HepG2 (cell line): Measurements from ENCODE around the gene CREB3. TPM values are rescaled to one million over a fixed set of nuclear protein-coding genes. Genes with fewer than 3 reads are reported as not detected.

Experiments
- ATAC-seq: fragments of 200-7000 bp; cut with Tn5 transposase; 3 replicates; pipeline ENCODE4 v1.9.1; 2020; ENCODE audit warnings: mild to moderate bottlenecking, moderate library complexity
- BruUV-seq: library from RNA; stranded (reverse); fragments of 400-500 nt; replicated peaks from 2 replicates; lab custom pipeline; 2021; lab: Mats Ljungman, UMichigan
- CTCF ChIA-PET: fragments of 300-600 bp; formaldehyde crosslinking; extraction: SDS; loops from one replicate; lab custom pipeline; 2021; ENCODE audit warnings: low total read pairs, inconsistent platforms, low intra/inter-chr PET ratio; lab: Yijun Ruan, JAX
- POLR2A ChIA-PET: fragments of 350-600 bp; sonication (Branson Sonifier 250); formaldehyde crosslinking; loops from one replicate; lab custom pipeline; 2020; ENCODE audit warnings: antibody characterized with exemption, inconsistent platforms; lab: Yijun Ruan, JAX
- DNase-seq: peaks from one replicate; pipeline ENCODE4 v3.0.0-alpha.2; 2015; ENCODE audit warnings: low spot score
- FAIRE-seq: peaks from 3 replicates; lab custom pipeline; 2011; peaks lifted over from hg19 to GRCh38; lab: Jason Lieb, UNC
- H2AFZ ChIP-seq: one replicate; pipeline ENCODE4 v1.6.1; 2011; ENCODE audit warnings: low read length, inconsistent platforms
- H3K27ac ChIP-seq: fragments of 300-600 bp; 3 replicates; pipeline ENCODE4 v1.8.0; 2011; ENCODE audit warnings: mixed run types, mild to moderate bottlenecking, mixed read lengths, low read length, inconsistent platforms; ENCODE audit not compliant: insufficient read depth; ENCODE audit errors: extremely low read length
- H3K27me3 ChIP-seq, 2 experiments: fragments of 200-600 bp in 1 of 2; 2 replicates in 1 of 2; 3 replicates in 1 of 2; pipeline versions ENCODE4 v1.6.0 to v1.8.0; 2011; ENCODE audit warnings: low read length in 2 of 2, mild to moderate bottlenecking in 2 of 2, moderate library complexity in 2 of 2, inconsistent platforms in 1 of 2; ENCODE audit not compliant: insufficient read depth in 2 of 2, control insufficient read depth in 1 of 2
- H3K36me3 ChIP-seq, 2 experiments: fragments of 200-600 bp in 1 of 2; replicated peaks in 1 of 2; 2 replicates in 1 of 2; 3 replicates in 1 of 2; pipeline versions ENCODE4 v1.5.1 to v1.8.0; 2011; ENCODE audit warnings: low read length in 2 of 2, inconsistent platforms in 1 of 2; ENCODE audit not compliant: insufficient read depth in 2 of 2, control insufficient read depth in 1 of 2
- H3K4me1 ChIP-seq: 2 replicates; pipeline ENCODE4 v1.5.1; 2012; ENCODE audit warnings: low read length, inconsistent platforms; ENCODE audit not compliant: insufficient read depth
- H3K4me2 ChIP-seq: 2 replicates; pipeline ENCODE4 v1.6.0; 2011; ENCODE audit warnings: low read depth, low read length, inconsistent platforms
- H3K4me3 ChIP-seq, 3 experiments: fragments of 200-600 bp in 1 of 3; sonication (generic), shearing (Covaris generic) in 1 of 3; replicated peaks in 1 of 3; 2 replicates each; pipeline ENCODE4 v1.5.1; 2011 to 2016; ENCODE audit warnings: low read length in 3 of 3, inconsistent platforms in 2 of 3, low read depth in 2 of 3, mild to moderate bottlenecking in 2 of 3, control low read depth in 1 of 3, mixed read lengths in 1 of 3; ENCODE audit not compliant: insufficient read depth in 1 of 3
- H3K79me2 ChIP-seq: one replicate; pipeline ENCODE4 v1.6.1; 2011; ENCODE audit warnings: low read length, inconsistent platforms; ENCODE audit not compliant: insufficient read depth
- H3K9ac ChIP-seq: 2 replicates; pipeline ENCODE4 v1.6.0; 2011; ENCODE audit warnings: mild to moderate bottlenecking, low read depth, low read length, inconsistent platforms; ENCODE audit not compliant: insufficient read depth
- H3K9me3 ChIP-seq: 2 replicates; pipeline ENCODE4 v1.5.1; 2012; ENCODE audit warnings: mild to moderate bottlenecking, low read length
- H4K20me1 ChIP-seq: 2 replicates; pipeline ENCODE4 v1.6.0; 2011; ENCODE audit warnings: inconsistent platforms, mild to moderate bottlenecking, low read length, moderate library complexity; ENCODE audit not compliant: insufficient read depth
- FOXC1 ChIP-seq: sonication (generic); formaldehyde crosslinking; IDR thresholded peaks from 2 replicates; pipeline ENCODE4 v1.8.0; 2022; ENCODE audit warnings: mild to moderate bottlenecking, missing genetic modification reagents, borderline replicate concordance
- KDM1A ChIP-seq: IDR thresholded peaks from 2 replicates; pipeline ENCODE4 v1.6.1; 2016; ENCODE audit warnings: missing compliant biosample characterization
- MTF2 ChIP-seq: sonication (generic); formaldehyde crosslinking; IDR thresholded peaks from 2 replicates; pipeline ENCODE4 v1.5.0; 2020; ENCODE audit warnings: missing genetic modification reagents, borderline replicate concordance
- NFE2L2 ChIP-seq: fragments of 150-350 bp; IDR thresholded peaks from 2 replicates; pipeline ENCODE4 v1.6.1; 2014; ENCODE audit warnings: low read length
- RAD21 ChIP-seq: fragments of 450-650 bp; formaldehyde crosslinking; IDR thresholded peaks from 2 replicates; pipeline ENCODE4 v1.5.0; 2020; ENCODE audit warnings: mild to moderate bottlenecking
- RARA ChIP-seq: IDR thresholded peaks from 2 replicates; pipeline ENCODE4 v1.6.1; 2016; ENCODE audit warnings: missing genetic modification reagents, missing compliant biosample characterization
- RELA ChIP-seq: sonication (generic); formaldehyde crosslinking; IDR thresholded peaks from 2 replicates; pipeline ENCODE4 v1.4.0; 2020; ENCODE audit warnings: missing genetic modification reagents
- SAFB2 ChIP-seq: sonication (generic); formaldehyde crosslinking; IDR thresholded peaks from 2 replicates; pipeline ENCODE4 v1.5.1; 2020; ENCODE audit warnings: missing genetic modification reagents, low read depth, mild to moderate bottlenecking, borderline replicate concordance
- THAP11 ChIP-seq: IDR thresholded peaks from 2 replicates; pipeline ENCODE4 v1.6.1; 2016; ENCODE audit warnings: missing biosample characterization, missing genetic modification reagents
- ZKSCAN1 ChIP-seq: fragments of 150-350 bp; IDR thresholded peaks from 2 replicates; pipeline ENCODE4 v1.6.1; 2014; ENCODE audit warnings: low read length
- ZNF225 ChIP-seq: sonication (generic); formaldehyde crosslinking; IDR thresholded peaks from 2 replicates; pipeline ENCODE4 v1.4.0; 2020; ENCODE audit warnings: mild to moderate bottlenecking, missing genetic modification reagents
- ZNF274 ChIP-seq: sonication (generic); formaldehyde crosslinking; IDR thresholded peaks from 2 replicates; pipeline ENCODE4 v1.5.1; 2020; ENCODE audit warnings: mild to moderate bottlenecking, missing genetic modification reagents
- ZNF33B ChIP-seq: sonication (generic); formaldehyde crosslinking; IDR thresholded peaks from 2 replicates; pipeline ENCODE4 v1.5.1; 2020; ENCODE audit warnings: mild to moderate bottlenecking, missing genetic modification reagents
- ZNF44 ChIP-seq: sonication (generic); formaldehyde crosslinking; IDR thresholded peaks from 2 replicates; pipeline ENCODE4 v1.5.1; 2020; ENCODE audit warnings: mild to moderate bottlenecking, missing genetic modification reagents
- ZNF441 ChIP-seq: sonication (generic); formaldehyde crosslinking; IDR thresholded peaks from 2 replicates; pipeline ENCODE4 v1.7.0; 2021; ENCODE audit warnings: missing genetic modification reagents, borderline replicate concordance
- ZNF788 ChIP-seq: sonication (generic); formaldehyde crosslinking; IDR thresholded peaks from 2 replicates; pipeline ENCODE4 v1.5.0; 2020; ENCODE audit warnings: mild to moderate bottlenecking, missing genetic modification reagents, borderline replicate concordance
- ZZZ3 ChIP-seq: sonication (generic); formaldehyde crosslinking; IDR thresholded peaks from 2 replicates; pipeline ENCODE4 v1.4.0; 2020; ENCODE audit warnings: missing genetic modification reagents, mild to moderate bottlenecking, borderline replicate concordance
- WGBS: methylation state at CpG from one replicate; pipeline ENCODE4 v1.1.6; 2017; ENCODE audit warnings: low lambda C conversion rate; 5-methylcytosine and 5-hydroxymethylcytosine counted together
- in situ Hi-C: cut with HindIII; loops from 2 replicates; pipeline ENCODE4 v1.10.0; 2017; ENCODE audit warnings: low pct_unique_long_range_greater_than_20kb; ENCODE audit not compliant: extremely low pct_ligation_motif_present
- intact Hi-C: fragments of 100-400 bp; cut with micrococcal nuclease; formaldehyde crosslinking; loops from one replicate; pipeline ENCODE4 v1.10.0; 2022; ENCODE audit not compliant: unreplicated experiment
- polyA plus RNA-seq, 8 experiments: library from polyadenylated mRNA; depleted of rRNA in 3 of 8; stranded (reverse) in 7 of 8; unstranded in 1 of 8; fragments of >200 nt; fragmentation: Illumina TruSeq in 4 of 8; extraction: Trizol in 4 of 8; gene quantifications; 2 replicates each; pipeline versions ENCODE4 v1.2.1 to v1.2.3, GENCODE V29; 2011 to 2016; ENCODE audit warnings: low read depth in 4 of 8, missing spikeins in 1 of 8, mixed read lengths in 1 of 8; ENCODE audit not compliant: insufficient read depth in 1 of 8
- total RNA-seq, 5 experiments: library from RNA; depleted of rRNA; stranded (reverse); fragments of >200 nt; fragmentation: Illumina TruSeq; extraction: Trizol; gene quantifications; 2 replicates each; pipeline ENCODE4 v1.2.3, GENCODE V29; 2016; ENCODE audit warnings: low read depth in 1 of 5
- TF ChIP-seq, protein P1 (sequence below): sonication (generic); formaldehyde crosslinking; IDR thresholded peaks from 2 replicates; pipeline ENCODE4 v1.8.0; 2022; ENCODE audit warnings: mild to moderate bottlenecking, missing genetic modification reagents
- TF ChIP-seq, protein P2 (sequence below): sonication (generic); formaldehyde crosslinking; IDR thresholded peaks from 2 replicates; pipeline ENCODE4 v1.4.0; 2020; ENCODE audit warnings: missing genetic modification reagents, borderline replicate concordance

The CREB3 gene
- total and polyA plus RNA-seq, 2 of the 13 experiments (the other 11 are each of a cell fraction or from before 2014, with no cell fraction given), result 11.1 to 34.2 TPM

DNA sequence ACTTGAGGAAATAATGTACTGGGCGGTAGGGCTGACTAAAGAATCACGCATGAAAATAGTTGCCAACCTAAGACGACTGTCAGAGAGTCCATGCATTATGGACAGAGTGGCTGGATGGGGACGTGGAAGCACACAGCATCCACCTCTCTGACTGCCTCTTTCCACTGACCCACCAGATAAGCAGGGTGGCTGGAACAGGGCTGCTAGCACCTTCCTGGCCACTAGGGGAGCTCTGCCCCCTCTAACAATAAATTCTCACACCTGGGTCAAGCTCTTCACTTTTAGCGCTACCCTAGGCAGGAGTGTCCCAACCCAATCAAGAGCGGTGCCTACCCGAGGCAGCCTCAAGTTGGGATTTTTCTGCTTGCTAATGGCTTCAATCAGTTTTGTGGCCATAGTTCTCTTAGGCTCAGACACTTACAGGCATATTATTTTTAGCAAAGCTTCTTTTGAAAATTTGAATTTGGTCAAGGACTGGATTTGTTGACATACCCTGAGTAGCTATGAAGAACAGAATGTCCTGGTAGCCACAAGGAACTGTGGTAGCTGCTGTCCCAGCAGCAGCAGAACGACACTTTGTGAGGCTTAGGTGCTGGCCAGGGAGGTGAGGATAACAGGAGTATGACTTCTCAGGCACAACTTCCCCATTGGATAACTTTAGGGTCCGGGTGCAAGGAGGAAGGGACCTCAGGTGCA lies 35.8 kb upstream of the CREB3 start:
- Histone ChIP-seq H3K79me2 (no peaks in the 10 kb centered on the region), H3K9ac (no peak overlapping the region)
- intact Hi-C loops, result loop anchor here (2.0 to 10.0 kb wide), 2 partner anchors 36 to 52 kb away; no protein-coding TSS in a partner anchor
- 0 out of 2 replicates have a peak, but pooled peaks have one; percentile 51 for TF ChIP-seq FOXC1 (CRISPR knock-in tag)
- no peak for TF ChIP-seq NFE2L2
- TF ChIP-seq RARA (CRISPR knock-in tag), result no peak
- TF ChIP-seq ZNF33B, result no peak
- no peak for TF ChIP-seq RELA (CRISPR knock-in tag)
- no peak for TF ChIP-seq ZNF44 (CRISPR knock-in tag)
- no peak for TF ChIP-seq SAFB2 (CRISPR knock-in tag)
- 0 out of 2 replicates have a peak, but pooled peaks have one; percentile 29 for TF ChIP-seq ZNF274 (CRISPR knock-in tag)
- TF ChIP-seq THAP11 (CRISPR knock-in tag), result peak; percentile 62; the same call in 1 of the 2 replicates
- TF ChIP-seq KDM1A (CRISPR knock-in tag), result no peak
- TF ChIP-seq ZKSCAN1, result no peak
- TF ChIP-seq RAD21 (CRISPR knock-in tag), result peak; percentile 71
- TF ChIP-seq ZNF225 (CRISPR knock-in tag), result no peak
- TF ChIP-seq ZNF441, result no peak
- peak; percentile 22; the same call in 1 of the 2 replicates for TF ChIP-seq ZNF788 (CRISPR knock-in tag)
- TF ChIP-seq, protein P1, sequence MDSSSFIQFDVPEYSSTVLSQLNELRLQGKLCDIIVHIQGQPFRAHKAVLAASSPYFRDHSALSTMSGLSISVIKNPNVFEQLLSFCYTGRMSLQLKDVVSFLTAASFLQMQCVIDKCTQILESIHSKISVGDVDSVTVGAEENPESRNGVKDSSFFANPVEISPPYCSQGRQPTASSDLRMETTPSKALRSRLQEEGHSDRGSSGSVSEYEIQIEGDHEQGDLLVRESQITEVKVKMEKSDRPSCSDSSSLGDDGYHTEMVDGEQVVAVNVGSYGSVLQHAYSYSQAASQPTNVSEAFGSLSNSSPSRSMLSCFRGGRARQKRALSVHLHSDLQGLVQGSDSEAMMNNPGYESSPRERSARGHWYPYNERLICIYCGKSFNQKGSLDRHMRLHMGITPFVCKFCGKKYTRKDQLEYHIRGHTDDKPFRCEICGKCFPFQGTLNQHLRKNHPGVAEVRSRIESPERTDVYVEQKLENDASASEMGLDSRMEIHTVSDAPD (CRISPR knock-in tag), result no peak
- TF ChIP-seq ZZZ3 (CRISPR knock-in tag), result no peak
- TF ChIP-seq MTF2 (CRISPR knock-in tag), result no peak
- TF ChIP-seq, protein P2, sequence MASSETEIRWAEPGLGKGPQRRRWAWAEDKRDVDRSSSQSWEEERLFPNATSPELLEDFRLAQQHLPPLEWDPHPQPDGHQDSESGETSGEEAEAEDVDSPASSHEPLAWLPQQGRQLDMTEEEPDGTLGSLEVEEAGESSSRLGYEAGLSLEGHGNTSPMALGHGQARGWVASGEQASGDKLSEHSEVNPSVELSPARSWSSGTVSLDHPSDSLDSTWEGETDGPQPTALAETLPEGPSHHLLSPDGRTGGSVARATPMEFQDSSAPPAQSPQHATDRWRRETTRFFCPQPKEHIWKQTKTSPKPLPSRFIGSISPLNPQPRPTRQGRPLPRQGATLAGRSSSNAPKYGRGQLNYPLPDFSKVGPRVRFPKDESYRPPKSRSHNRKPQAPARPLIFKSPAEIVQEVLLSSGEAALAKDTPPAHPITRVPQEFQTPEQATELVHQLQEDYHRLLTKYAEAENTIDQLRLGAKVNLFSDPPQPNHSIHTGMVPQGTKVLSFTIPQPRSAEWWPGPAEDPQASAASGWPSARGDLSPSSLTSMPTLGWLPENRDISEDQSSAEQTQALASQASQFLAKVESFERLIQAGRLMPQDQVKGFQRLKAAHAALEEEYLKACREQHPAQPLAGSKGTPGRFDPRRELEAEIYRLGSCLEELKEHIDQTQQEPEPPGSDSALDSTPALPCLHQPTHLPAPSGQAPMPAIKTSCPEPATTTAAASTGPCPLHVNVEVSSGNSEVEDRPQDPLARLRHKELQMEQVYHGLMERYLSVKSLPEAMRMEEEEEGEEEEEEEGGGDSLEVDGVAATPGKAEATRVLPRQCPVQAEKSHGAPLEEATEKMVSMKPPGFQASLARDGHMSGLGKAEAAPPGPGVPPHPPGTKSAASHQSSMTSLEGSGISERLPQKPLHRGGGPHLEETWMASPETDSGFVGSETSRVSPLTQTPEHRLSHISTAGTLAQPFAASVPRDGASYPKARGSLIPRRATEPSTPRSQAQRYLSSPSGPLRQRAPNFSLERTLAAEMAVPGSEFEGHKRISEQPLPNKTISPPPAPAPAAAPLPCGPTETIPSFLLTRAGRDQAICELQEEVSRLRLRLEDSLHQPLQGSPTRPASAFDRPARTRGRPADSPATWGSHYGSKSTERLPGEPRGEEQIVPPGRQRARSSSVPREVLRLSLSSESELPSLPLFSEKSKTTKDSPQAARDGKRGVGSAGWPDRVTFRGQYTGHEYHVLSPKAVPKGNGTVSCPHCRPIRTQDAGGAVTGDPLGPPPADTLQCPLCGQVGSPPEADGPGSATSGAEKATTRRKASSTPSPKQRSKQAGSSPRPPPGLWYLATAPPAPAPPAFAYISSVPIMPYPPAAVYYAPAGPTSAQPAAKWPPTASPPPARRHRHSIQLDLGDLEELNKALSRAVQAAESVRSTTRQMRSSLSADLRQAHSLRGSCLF (CRISPR knock-in tag), result no peak

More for the DNA sequence above, 35.8 kb upstream of the CREB3 start:
- no TSS peak for BruUV-seq
- FAIRE-seq, result peak; percentile 64
- ChIA-PET POLR2A (interaction anchor here (0.6 to 2.3 kb wide), 13 partner anchors 9 to 60 kb away, joined by 3 to 12 read pairs (median 7); partner anchors contain the start of genes ARHGEF39, CA9, CCDC107 and CREB3), CTCF (interaction anchor here (1.5 kb wide), 2 partner anchors 31 to 38 kb away, joined by 5 to 9 read pairs; partner anchors contain the start of genes ARHGEF39, CCDC107 and RMRP)
- Histone ChIP-seq H2AFZ (no peak overlapping the region), H3K4me3 (no peak overlapping the region), H4K20me1 (no peaks in the 10 kb centered on the region), H3K4me1 (peaks cover 19% of the 10 kb centered on the region), H3K36me3 (peaks cover 24 to 49% of the 10 kb centered on the region in 2 experiments; a peak in 4 of 5 replicates), H3K27ac (no peak overlapping the region), H3K4me2 (no peak overlapping the region), H3K27me3 (no peaks in the 10 kb centered on the region), H3K9me3 (no peaks in the 10 kb centered on the region)
- peak; percentile 92 for ATAC-seq
- WGBS, result 47% methylated on average over 8 of the region's 9 CpGs
- in situ Hi-C loops, result loop anchor here (5.0 kb wide), 1 partner anchor 34 kb away; no protein-coding TSS in a partner anchor
- DNase-seq, result peak; percentile 59
